ENCODE measurements around the gene MET.

MET gene

GRCh38 chr7:116630932-116631671 is 40.9 kb upstream of the MET start:
- H3K27me3 ChIP-seq (ENCODE audit: insufficient read depth, low read depth): no peaks in the 10 kb centered on the region
- H4K20me1 ChIP-seq (ENCODE audit: insufficient read depth): no peaks in the 10 kb centered on the region
- H3K27ac ChIP-seq: peak overlapping the region; percentile 18; the same call in 1 of the 2 replicates
- peak overlapping the region; percentile 10; the same call in 1 of the 2 replicates for H3K9ac ChIP-seq
- H2AFZ ChIP-seq (ENCODE audit: low read depth): peak overlapping the region; percentile 56
- no peak overlapping the region for H3K4me3 ChIP-seq (IDR thresholded peaks at IDR 0.05; ENCODE audit: insufficient read depth, low read depth, low read length)
- no peaks in the 10 kb centered on the region for H3K36me3 ChIP-seq (ENCODE audit: insufficient read depth)
- peak overlapping the region; percentile 64 for H3K4me2 ChIP-seq
- H3K4me1 ChIP-seq (ENCODE audit: low read depth, poor library complexity, severe bottlenecking): peaks cover 33% of the 10 kb centered on the region
- no peaks in the 10 kb centered on the region for H3K79me2 ChIP-seq (ENCODE audit: insufficient read depth, low read depth)
- TF ChIP-seq CTCF (conservative IDR thresholded peaks at IDR 0.05; ENCODE audit: low read depth, low read length): no peak

- TF ChIP-seq CTCF (conservative IDR thresholded peaks at IDR 0.05; ENCODE audit: low read depth, low read length): no peak
- Histone ChIP-seq H3K79me2 (ENCODE audit: insufficient read depth, low read depth) (no peaks in the 10 kb centered on the region), H3K27me3 (ENCODE audit: insufficient read depth, low read depth) (no peaks in the 10 kb centered on the region), H3K4me2 (peak overlapping the region; percentile 64), H3K27ac (no peak overlapping the region), H3K4me3 (IDR thresholded peaks at IDR 0.05; ENCODE audit: insufficient read depth, low read depth, low read length) (no peak overlapping the region), H3K4me1 (ENCODE audit: low read depth, poor library complexity, severe bottlenecking) (peaks cover 33% of the 10 kb centered on the region), H4K20me1 (ENCODE audit: insufficient read depth) (no peaks in the 10 kb centered on the region), H3K36me3 (ENCODE audit: insufficient read depth) (no peaks in the 10 kb centered on the region), H2AFZ (ENCODE audit: low read depth) (0 out of 2 replicates have a peak overlapping the region, but pooled peaks have one; percentile 56), H3K9ac (no peak overlapping the region)
Measured at GRCh38 chr7:116631676-116632075, 40.3 kb upstream of the MET start.

DNA sequence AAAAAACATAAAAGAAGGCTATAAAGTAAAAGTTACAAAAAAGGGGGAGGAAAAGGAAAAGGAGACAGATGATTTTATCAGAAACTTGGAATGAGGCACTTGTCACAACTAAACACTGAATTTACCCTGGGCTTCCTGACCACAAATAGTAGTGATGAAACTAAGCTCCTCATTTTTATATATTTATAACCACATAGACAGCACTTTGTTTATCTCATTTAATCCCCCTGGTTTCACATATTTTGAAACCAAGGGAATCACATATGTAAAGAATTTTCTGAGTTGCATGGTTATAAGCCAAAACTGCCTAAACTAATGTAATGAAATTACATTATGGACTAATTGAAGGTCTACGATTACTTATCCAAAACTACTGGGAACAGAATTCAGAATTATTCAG is 39.6 kb upstream of the MET start:
- Histone ChIP-seq H4K20me1 (ENCODE audit: insufficient read depth) (no peaks in the 10 kb centered on the region), H2AFZ (ENCODE audit: low read depth) (no peak overlapping the region), H3K4me2 (no peak overlapping the region), H3K79me2 (ENCODE audit: insufficient read depth, low read depth) (no peaks in the 10 kb centered on the region), H3K27ac (no peak overlapping the region), H3K36me3 (ENCODE audit: insufficient read depth) (no peaks in the 10 kb centered on the region), H3K4me1 (ENCODE audit: low read depth, poor library complexity, severe bottlenecking) (peaks cover 33% of the 10 kb centered on the region), H3K9ac (no peak overlapping the region), H3K27me3 (ENCODE audit: insufficient read depth, low read depth) (no peaks in the 10 kb centered on the region), H3K4me3 (IDR thresholded peaks at IDR 0.05; ENCODE audit: insufficient read depth, low read depth, low read length) (no peak overlapping the region)
- TF ChIP-seq CTCF (conservative IDR thresholded peaks at IDR 0.05; ENCODE audit: low read depth, low read length): no peak

- Histone ChIP-seq H3K36me3 (ENCODE audit: insufficient read depth) (no peaks in the 10 kb centered on the region), H3K27ac (no peak overlapping the region), H3K4me1 (ENCODE audit: low read depth, poor library complexity, severe bottlenecking) (peaks cover 33% of the 10 kb centered on the region), H3K4me2 (no peak overlapping the region), H4K20me1 (ENCODE audit: insufficient read depth) (no peaks in the 10 kb centered on the region), H3K27me3 (ENCODE audit: insufficient read depth, low read depth) (no peaks in the 10 kb centered on the region), H2AFZ (ENCODE audit: low read depth) (no peak overlapping the region), H3K4me3 (IDR thresholded peaks at IDR 0.05; ENCODE audit: insufficient read depth, low read depth, low read length) (no peak overlapping the region), H3K9ac (no peak overlapping the region), H3K79me2 (ENCODE audit: insufficient read depth, low read depth) (no peaks in the 10 kb centered on the region)
- TF ChIP-seq CTCF (conservative IDR thresholded peaks at IDR 0.05; ENCODE audit: low read depth, low read length): no peak
Measured at GRCh38 chr7:116633131-116633988, 38.6 kb upstream of the MET start.

Measured in KMS-11 (cell line).